ENCODE data around the gene SIN3B.

The SIN3B gene

DNA sequence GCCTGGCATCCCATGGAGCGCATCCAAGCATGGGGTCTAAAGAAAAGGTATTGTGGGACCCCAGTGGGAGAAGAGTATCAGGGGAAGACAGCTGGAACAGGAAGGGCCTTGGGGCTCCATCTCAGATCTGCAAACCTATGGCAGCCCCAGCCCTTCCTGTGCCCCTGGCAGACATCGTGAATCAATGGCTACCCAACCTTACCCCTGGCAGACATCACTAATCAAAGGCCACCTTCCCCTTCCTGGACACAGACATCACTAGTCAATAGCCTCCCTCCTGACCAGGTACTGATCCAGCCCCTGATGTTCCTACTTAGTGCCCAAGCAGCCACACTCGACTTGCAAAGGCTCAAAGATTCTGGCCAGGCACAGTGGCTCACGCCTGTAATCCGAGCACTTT, 75.4 kb downstream of the SIN3B start:
- no peak for DNase-seq (ENCODE audit: low read depth, low spot score)

DNA sequence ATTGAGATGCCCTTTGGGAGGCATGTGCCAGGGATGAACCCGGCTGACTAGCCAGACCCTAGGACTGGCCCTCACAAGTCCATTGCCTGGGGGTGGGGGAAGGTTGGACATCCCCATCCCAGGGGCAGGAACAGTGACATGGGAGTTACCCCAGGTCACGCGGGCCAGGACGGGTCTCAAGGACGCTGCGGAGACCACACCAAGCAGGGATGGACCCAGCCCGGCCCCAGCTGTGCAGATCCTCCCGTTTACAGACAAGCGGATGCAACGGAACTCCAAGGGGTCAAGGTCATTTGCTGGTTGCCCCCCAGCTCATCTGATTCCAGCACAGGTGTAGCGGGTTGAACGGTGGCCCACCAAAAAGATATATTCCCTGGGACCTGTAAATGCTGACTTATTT, 79.6 kb downstream of the SIN3B start:
- no peak for DNase-seq (ENCODE audit: low read depth, low spot score)

DNA sequence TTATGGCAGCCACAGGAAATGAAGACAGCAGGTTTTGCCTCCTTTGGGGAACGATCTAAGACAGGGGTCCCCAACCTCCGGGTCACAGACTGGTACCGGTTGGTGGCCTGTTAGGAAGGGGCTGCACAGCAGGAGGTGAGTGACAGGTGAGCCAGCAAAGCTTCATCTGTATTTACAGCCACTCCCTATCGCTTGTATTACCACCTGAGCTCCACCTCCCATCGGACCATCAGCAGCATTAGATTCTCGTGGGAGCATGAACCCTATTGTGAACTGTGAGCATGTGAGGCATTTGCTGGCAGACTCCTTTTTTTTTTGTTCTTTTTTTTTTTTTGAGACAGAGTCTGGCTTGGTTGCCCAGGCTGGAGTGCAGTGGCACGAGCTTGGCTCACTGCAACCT, 81.8 kb downstream of the SIN3B start:
- no peak for DNase-seq (ENCODE audit: low read depth, low spot score)

DNA sequence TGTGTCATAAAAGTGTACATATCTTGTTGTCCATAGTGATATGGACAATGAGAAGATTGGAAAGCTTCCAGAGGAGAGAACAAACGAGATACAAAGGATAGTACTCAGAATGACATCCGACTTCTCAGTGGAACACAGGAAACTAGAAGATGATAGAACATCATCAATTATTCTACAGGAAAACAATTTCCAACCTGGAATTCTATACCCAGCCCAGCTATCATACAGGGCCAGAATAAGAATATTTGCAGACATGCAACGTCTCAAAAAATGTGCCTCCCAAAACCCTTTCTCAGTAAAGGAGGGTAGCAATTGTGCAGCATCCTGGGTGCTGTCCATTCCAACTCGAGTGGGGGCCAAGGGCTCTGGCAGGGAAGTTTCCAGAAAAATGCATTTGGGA, 83.6 kb downstream of the SIN3B start:
- DNase-seq (ENCODE audit: low read depth, low spot score), result no peak

DNA sequence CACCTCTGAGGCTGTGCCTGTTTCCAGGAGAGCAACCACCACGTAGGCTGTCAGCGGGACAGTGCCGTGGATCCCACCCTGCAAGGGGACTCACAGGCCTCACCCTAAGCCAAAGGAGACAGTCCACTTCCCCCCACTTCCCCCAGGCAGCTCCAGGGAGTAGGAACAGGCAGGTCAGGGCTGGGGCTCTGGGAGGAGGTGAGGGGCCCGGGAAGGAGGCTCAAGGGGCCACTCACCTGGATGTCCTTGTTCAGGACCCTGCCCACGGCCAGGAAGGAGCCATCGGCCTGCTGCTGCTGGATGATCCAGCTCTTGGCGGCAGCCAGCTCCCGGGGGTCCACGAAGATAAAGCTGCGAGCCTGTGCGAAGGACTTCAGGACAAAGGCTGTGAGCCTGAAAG, 85.2 kb downstream of the SIN3B start:
- no peak for DNase-seq (ENCODE audit: low read depth, low spot score)

- DNase-seq (ENCODE audit: low read depth, low spot score), result no peak
Measured at GRCh38 chr19:16915135-16915534, 85.9 kb downstream of the SIN3B start.

GRCh38 chr19:16915734-16916133, 86.5 kb downstream of the SIN3B start:
- no peak for DNase-seq (ENCODE audit: low read depth, low spot score)

DNA sequence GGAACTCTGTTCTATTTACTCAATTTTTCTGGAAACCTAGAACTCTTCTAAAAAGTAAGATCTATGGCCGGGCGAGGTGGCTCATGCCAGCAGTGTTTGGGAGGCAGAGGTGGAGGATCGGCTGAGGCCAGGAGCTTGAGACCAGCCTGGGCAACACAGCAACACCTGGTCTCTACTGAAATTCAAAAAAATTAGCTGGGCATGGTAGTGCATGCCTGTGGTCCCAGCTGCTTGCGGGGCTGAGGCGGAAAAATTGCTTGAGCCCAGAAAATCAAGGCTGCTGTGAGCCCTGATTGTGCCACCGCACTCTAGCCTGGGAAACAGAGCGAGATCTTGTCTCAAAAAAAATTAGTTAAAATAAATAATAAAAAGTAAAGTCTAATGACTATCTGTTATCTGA, 88.2 kb downstream of the SIN3B start:
- no peak for DNase-seq (ENCODE audit: low read depth, low spot score)

GRCh38 chr19:16919496-16919895, 90.3 kb downstream of the SIN3B start:
- no peak for DNase-seq (ENCODE audit: low read depth, low spot score)

- peak; percentile 14 for DNase-seq (ENCODE audit: low read depth, low spot score)
Measured at GRCh38 chr19:16920816-16921529, 91.8 kb downstream of the SIN3B start.

GRCh38 chr19:16921766-16922591, 92.8 kb downstream of the SIN3B start:
- no peak for DNase-seq (ENCODE audit: low read depth, low spot score)

- no peak for DNase-seq (ENCODE audit: low read depth, low spot score)
Measured at GRCh38 chr19:16922592-16922934, 93.4 kb downstream of the SIN3B start.

DNA sequence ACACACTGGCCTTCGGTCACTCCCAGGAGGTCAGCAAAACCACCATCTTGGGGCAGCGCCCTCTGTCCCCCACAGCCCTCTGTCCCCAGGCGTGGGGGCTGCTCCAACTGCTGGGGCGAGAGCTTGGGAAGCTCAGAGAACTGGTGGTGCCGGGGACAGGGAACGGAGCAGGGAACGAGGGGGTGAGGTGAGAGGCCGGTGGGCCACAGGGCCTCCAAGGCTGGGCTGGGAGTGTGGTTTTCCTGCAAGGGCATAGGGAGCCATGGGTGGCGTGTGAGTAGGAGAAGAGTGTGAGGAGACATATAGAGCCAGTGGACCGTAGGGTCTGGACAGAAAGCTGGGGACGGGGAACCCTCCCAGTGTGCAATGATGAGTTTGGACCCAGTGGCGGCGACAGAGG, 93.8 kb downstream of the SIN3B start:
- no peak for DNase-seq (ENCODE audit: low read depth, low spot score)

DNA sequence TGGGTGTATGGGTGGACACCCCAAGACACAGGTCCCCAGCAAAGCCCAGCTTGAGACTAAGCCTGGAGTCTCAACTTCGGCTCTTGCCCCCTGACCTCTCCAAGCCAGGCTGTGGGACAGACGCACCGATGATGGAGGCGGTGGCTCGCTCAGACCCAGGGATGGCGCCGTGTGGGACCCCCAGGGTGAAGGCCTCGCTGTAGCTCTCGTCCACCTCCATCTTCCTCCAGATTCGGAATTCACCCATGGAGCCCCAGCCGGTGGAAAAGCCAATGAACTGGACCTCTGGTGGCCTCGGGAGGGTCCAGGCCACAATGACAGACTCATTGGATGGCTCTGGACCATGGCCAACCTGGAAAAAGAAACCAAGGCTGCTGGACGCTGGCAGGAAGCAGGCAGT, 98.7 kb downstream of the SIN3B start:
- no peak for DNase-seq (ENCODE audit: low read depth, low spot score)

DNA sequence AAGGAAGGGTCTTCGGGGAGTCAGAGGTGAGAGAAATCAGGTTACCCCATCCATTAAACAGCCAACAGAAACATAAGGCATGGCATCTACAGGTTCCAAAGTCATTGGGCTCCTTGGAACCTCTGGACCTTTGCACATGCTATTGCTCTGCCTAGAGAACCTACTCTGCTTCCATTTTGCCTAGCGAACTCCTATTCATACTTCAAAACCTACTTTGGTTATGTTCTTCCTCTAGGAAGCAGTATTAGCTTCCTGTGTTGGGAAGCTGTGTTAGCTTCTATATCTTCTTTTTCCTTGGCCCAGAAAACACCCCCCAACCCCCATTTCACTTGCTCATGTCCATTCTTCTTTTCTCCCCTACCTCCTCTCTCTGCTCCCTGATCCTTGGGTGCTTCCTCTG, 99.2 kb downstream of the SIN3B start:
- no peak for DNase-seq (ENCODE audit: low read depth, low spot score)

- DNase-seq (ENCODE audit: low read depth, low spot score), result no peak
Measured at GRCh38 chr19:16928916-16929315, 99.7 kb downstream of the SIN3B start.
